ENCODE results near the gene FOXO1. TPM values are rescaled to one million over a fixed set of nuclear protein-coding genes. Genes with fewer than 3 reads are reported as not detected.

FOXO1 gene
- total RNA-seq, 2 donors from 2014 or later = 20.1 to 29.7 TPM

DNA sequence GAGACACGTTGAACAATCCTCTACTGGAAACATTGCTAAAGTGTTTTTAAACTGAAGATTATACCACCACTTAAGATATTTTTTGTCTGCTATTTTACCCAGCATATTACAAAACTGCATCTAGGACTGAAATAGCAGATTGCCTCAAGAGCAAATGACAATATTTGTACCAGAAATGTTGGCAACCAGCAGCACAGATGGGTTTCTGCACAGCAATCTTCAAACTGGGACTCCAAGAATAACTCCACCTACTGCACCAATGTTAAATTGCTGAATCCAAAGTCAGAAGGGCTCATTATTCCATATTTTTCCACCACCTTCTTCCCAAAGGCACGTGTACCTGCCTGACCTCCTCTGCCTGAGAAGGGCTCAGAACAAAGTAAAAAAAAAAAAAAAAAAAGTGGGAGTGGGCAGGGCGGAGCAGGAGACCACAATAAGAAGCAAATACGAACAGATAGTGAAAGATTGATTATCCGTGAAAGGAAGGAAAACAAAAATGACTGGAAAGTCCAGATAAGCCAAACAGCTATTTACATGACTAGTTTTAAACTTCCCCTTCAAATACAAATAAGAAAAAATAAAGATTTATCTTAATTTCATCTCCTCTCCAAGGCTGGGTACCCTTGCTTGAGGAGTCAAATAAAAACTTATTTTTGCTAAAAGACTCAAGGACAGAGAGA is 79.4 kb downstream of the FOXO1 start:
- Mint-ChIP-seq H3K27me3 (ENCODE audit: insufficient read depth) (no peaks in the 10 kb centered on the region), H3K9me3 (peaks cover 16% of the 10 kb centered on the region), H3K27ac (no peak overlapping the region), H3K4me3 (no peak overlapping the region), H3K36me3 (ENCODE audit: low read depth) (peaks cover 15% of the 10 kb centered on the region), H3K4me1 (peaks cover 58% of the 10 kb centered on the region)
- no peak overlapping the region for H3K9ac ChIP-seq (ENCODE audit: extremely low read depth, low read length, poor library complexity, severe bottlenecking)
- H3K4me1 ChIP-seq (ENCODE audit: control insufficient read depth, insufficient read depth, low read length) = peaks cover 26% of the 10 kb centered on the region
- H3K27me3 ChIP-seq (ENCODE audit: control insufficient read depth, insufficient read depth, low read length, poor library complexity, severe bottlenecking) = no peaks in the 10 kb centered on the region
- WGBS, 2 experiments (ENCODE audit: insufficient coverage in 1 of 2, insufficient read length in 1 of 2) = 67 to 74% methylated on average over 1 to 5 of the region's 5 CpGs
- DNase-seq = no peak
- no peak overlapping the region for H3K27ac ChIP-seq (ENCODE audit: low read depth, low read length)
- TF ChIP-seq, protein P1, sequence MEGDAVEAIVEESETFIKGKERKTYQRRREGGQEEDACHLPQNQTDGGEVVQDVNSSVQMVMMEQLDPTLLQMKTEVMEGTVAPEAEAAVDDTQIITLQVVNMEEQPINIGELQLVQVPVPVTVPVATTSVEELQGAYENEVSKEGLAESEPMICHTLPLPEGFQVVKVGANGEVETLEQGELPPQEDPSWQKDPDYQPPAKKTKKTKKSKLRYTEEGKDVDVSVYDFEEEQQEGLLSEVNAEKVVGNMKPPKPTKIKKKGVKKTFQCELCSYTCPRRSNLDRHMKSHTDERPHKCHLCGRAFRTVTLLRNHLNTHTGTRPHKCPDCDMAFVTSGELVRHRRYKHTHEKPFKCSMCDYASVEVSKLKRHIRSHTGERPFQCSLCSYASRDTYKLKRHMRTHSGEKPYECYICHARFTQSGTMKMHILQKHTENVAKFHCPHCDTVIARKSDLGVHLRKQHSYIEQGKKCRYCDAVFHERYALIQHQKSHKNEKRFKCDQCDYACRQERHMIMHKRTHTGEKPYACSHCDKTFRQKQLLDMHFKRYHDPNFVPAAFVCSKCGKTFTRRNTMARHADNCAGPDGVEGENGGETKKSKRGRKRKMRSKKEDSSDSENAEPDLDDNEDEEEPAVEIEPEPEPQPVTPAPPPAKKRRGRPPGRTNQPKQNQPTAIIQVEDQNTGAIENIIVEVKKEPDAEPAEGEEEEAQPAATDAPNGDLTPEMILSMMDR (conservative IDR thresholded peaks at IDR 0.05) = no peak
- no peaks in the 10 kb centered on the region for H3K36me3 ChIP-seq (ENCODE audit: control insufficient read depth, insufficient read depth, low read length)
- H3K4me3 ChIP-seq (ENCODE audit: low read length) = no peak overlapping the region
- peaks cover 23% of the 10 kb centered on the region for H3K9me3 ChIP-seq (ENCODE audit: control insufficient read depth, low read length)

DNA sequence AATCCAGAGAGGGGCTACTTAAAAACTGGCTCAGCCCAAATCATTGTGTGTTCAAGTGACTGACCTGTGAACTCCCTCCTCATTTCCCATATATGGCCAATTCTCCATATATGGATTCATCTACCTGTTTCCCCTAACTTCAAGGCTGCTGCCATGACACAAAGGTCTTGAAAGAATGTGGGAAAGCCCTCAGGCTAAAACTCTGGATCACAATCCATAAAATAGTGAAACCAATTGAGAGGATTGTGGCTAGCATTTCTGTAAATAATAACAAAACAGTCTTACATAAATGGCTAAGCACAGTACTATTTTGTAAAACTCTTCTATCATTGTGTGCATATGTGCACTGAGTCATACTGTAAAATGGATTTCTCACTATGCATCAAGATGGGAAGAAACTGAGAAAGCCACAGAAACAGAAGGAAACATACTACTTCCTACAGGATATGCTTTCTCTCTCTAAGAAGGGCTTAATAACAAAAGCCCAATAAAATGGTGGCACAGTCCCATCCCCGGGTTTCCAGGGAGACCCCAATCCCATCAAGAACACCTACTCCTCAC is 80.5 kb downstream of the FOXO1 start:
- peaks cover 26% of the 10 kb centered on the region for H3K4me1 ChIP-seq (ENCODE audit: control insufficient read depth, insufficient read depth, low read length)
- 80 to 82% methylated on average over 1 of the region's 1 CpG for WGBS, 2 experiments (ENCODE audit: insufficient coverage in 1 of 2, insufficient read length in 1 of 2)

DNA sequence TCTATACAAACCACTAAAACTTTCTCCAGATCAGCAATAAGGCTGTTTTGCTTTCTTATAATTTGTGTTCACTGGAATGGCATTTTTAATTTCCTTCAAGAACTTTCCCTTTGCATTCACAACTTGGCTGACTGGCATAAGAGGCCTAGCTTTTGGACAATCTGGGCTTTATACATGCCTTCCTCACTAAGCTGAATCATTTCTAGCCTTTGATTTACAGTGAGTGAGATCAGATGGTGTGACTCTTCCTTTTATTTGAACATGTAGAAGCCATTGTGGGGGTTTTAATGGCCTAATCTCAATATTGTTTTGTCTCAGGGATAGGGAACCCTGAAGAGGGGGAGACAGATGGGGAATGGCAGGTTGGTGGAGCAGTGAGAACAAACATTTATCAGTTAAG is 82.7 kb downstream of the FOXO1 start:
- TF ChIP-seq, protein P1 (conservative IDR thresholded peaks at IDR 0.05) = no peak
- no peak for DNase-seq
- Mint-ChIP-seq H3K4me3 (no peak overlapping the region), H3K27me3 (ENCODE audit: insufficient read depth) (no peaks in the 10 kb centered on the region), H3K27ac (no peak overlapping the region), H3K4me1 (peaks cover 39% of the 10 kb centered on the region), H3K36me3 (ENCODE audit: low read depth) (peaks cover 15% of the 10 kb centered on the region), H3K9me3 (peaks cover 16% of the 10 kb centered on the region)
- Histone ChIP-seq H3K27me3 (ENCODE audit: control insufficient read depth, insufficient read depth, low read length, poor library complexity, severe bottlenecking) (no peaks in the 10 kb centered on the region), H3K4me3 (ENCODE audit: low read length) (peak overlapping the region; percentile 46), H3K9me3 (ENCODE audit: control insufficient read depth, low read length) (peaks cover 24% of the 10 kb centered on the region), H3K27ac (ENCODE audit: low read depth, low read length) (no peak overlapping the region), H3K36me3 (ENCODE audit: control insufficient read depth, insufficient read depth, low read length) (no peaks in the 10 kb centered on the region), H3K4me1 (ENCODE audit: control insufficient read depth, insufficient read depth, low read length) (peaks cover 18% of the 10 kb centered on the region), H3K9ac (ENCODE audit: extremely low read depth, low read length, poor library complexity, severe bottlenecking) (no peak overlapping the region)

More for the DNA sequence above, 80.5 kb downstream of the FOXO1 start:
- no peak overlapping the region for H3K9ac ChIP-seq (ENCODE audit: extremely low read depth, low read length, poor library complexity, severe bottlenecking)
- Mint-ChIP-seq H3K27ac (no peak overlapping the region), H3K4me1 (peaks cover 54% of the 10 kb centered on the region), H3K36me3 (ENCODE audit: low read depth) (peaks cover 15% of the 10 kb centered on the region), H3K9me3 (peaks cover 16% of the 10 kb centered on the region), H3K27me3 (ENCODE audit: insufficient read depth) (no peaks in the 10 kb centered on the region), H3K4me3 (no peak overlapping the region)
- H3K27me3 ChIP-seq (ENCODE audit: control insufficient read depth, insufficient read depth, low read length, poor library complexity, severe bottlenecking) = no peaks in the 10 kb centered on the region
- TF ChIP-seq, protein P1 (conservative IDR thresholded peaks at IDR 0.05) = no peak
- no peak overlapping the region for H3K27ac ChIP-seq (ENCODE audit: low read depth, low read length)
- H3K36me3 ChIP-seq (ENCODE audit: control insufficient read depth, insufficient read depth, low read length) = no peaks in the 10 kb centered on the region
- peaks cover 24% of the 10 kb centered on the region for H3K9me3 ChIP-seq (ENCODE audit: control insufficient read depth, low read length)
- H3K4me3 ChIP-seq (ENCODE audit: low read length) = no peak overlapping the region
- no peak for DNase-seq
